Measurements from ENCODE around the gene KCNS1. TPM values are rescaled to one million over a fixed set of nuclear protein-coding genes. Genes with fewer than 3 reads are reported as not detected.

The KCNS1 gene
- total RNA-seq, 1 donor from 2014 or later, result 0.12 TPM

- H3K4me3 Mint-ChIP-seq (ENCODE audit: low read depth), result no peak overlapping the region
- H3K4me1 Mint-ChIP-seq (ENCODE audit: low read depth), result peaks cover 7% of the 10 kb centered on the region
- H3K27ac Mint-ChIP-seq, result no peak overlapping the region
- no peaks in the 10 kb centered on the region for H3K27me3 Mint-ChIP-seq
- H3K36me3 Mint-ChIP-seq (ENCODE audit: insufficient read depth), result peaks cover 6% of the 10 kb centered on the region
- no peak for DNase-seq (ENCODE audit: low spot score, unreplicated experiment)
- no peak for TF ChIP-seq CTCF (IDR thresholded peaks at IDR 0.05; ENCODE audit: unreplicated experiment)
- peaks cover 1% of the 10 kb centered on the region for H3K9me3 Mint-ChIP-seq (ENCODE audit: low read depth)
Measured at GRCh38 chr20:45058168-45058850, 42.6 kb downstream of the KCNS1 start.

GRCh38 chr20:45056473-45057173 is 44.3 kb downstream of the KCNS1 start:
- no peak for TF ChIP-seq CTCF (IDR thresholded peaks at IDR 0.05; ENCODE audit: unreplicated experiment)
- DNase-seq (ENCODE audit: low spot score, unreplicated experiment), result no peak
- Mint-ChIP-seq H3K9me3 (ENCODE audit: low read depth) (no peaks in the 10 kb centered on the region), H3K27me3 (no peaks in the 10 kb centered on the region), H3K36me3 (ENCODE audit: insufficient read depth) (peaks cover 1% of the 10 kb centered on the region), H3K4me3 (ENCODE audit: low read depth) (no peak overlapping the region), H3K27ac (no peak overlapping the region), H3K4me1 (ENCODE audit: low read depth) (peaks cover 3% of the 10 kb centered on the region)

GRCh38 chr20:45055056-45055455 is 45.9 kb downstream of the KCNS1 start:
- no peak for TF ChIP-seq CTCF (IDR thresholded peaks at IDR 0.05; ENCODE audit: unreplicated experiment)
- no peaks in the 10 kb centered on the region for H3K9me3 Mint-ChIP-seq (ENCODE audit: low read depth)
- peaks cover 2% of the 10 kb centered on the region for H3K4me1 Mint-ChIP-seq (ENCODE audit: low read depth)
- H3K27ac Mint-ChIP-seq, result no peak overlapping the region
- H3K4me3 Mint-ChIP-seq (ENCODE audit: low read depth), result no peak overlapping the region
- peaks cover 1% of the 10 kb centered on the region for H3K36me3 Mint-ChIP-seq (ENCODE audit: insufficient read depth)
- no peaks in the 10 kb centered on the region for H3K27me3 Mint-ChIP-seq
- DNase-seq (ENCODE audit: low spot score, unreplicated experiment), result no peak

GRCh38 chr20:45053430-45054351 is 47.2 kb downstream of the KCNS1 start:
- Mint-ChIP-seq H3K4me1 (ENCODE audit: low read depth) (peaks cover 2% of the 10 kb centered on the region), H3K27ac (no peak overlapping the region), H3K9me3 (ENCODE audit: low read depth) (no peaks in the 10 kb centered on the region), H3K4me3 (ENCODE audit: low read depth) (no peak overlapping the region), H3K36me3 (ENCODE audit: insufficient read depth) (no peaks in the 10 kb centered on the region), H3K27me3 (no peaks in the 10 kb centered on the region)
- DNase-seq (ENCODE audit: low spot score, unreplicated experiment), result no peak
- no peak for TF ChIP-seq CTCF (IDR thresholded peaks at IDR 0.05; ENCODE audit: unreplicated experiment)

Data from progenitor cell of endocrine pancreas (in vitro differentiated cells).